NCI-H146 treated with DMSO at 0.1 percent for 48 hours (cell line): ENCODE measurements around the gene NUS1.
"Not testable (repeated sequence)": the region's sequence is repeated elsewhere in the genome, so short reads cannot be mapped to it uniquely, and the experiment has no call there.

Source experiments
- DNase-seq: peaks from one replicate; lab custom pipeline; 2025; ENCODE audit not compliant: unreplicated experiment; lab: John Stamatoyannopoulos, UW

The NUS1 gene

DNA sequence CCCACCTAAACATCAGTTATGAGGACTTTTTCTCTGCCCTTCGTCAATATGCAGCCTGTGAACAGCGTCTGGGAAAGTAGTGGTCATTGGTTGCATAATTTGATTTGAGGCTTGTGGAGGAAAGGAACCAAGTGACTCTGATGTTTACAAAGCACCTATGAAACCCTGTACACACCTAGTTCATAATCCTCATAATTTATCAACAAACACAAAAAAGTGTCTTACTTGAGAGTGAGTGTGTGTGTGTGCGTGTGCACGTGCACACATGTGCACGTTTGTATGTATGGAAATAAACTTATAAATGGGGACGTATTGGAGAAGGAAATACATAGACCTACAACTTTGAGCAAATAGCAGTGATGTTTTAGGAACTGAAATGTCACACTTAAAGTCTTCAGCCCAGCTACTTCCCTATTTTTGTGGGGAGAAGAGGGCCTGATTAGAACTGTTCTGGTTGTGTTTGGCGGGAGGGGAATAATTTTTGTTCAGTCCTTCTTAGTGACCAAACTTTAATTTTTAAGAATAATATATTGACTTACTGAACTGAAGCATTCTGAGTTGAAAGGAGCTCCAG is 31.8 kb downstream of the NUS1 start:
- DNase-seq, result not testable (repeated sequence)

- no peak for DNase-seq
Observed at GRCh38 chr6:117711369-117711768, 36.1 kb downstream of the NUS1 start.

DNA sequence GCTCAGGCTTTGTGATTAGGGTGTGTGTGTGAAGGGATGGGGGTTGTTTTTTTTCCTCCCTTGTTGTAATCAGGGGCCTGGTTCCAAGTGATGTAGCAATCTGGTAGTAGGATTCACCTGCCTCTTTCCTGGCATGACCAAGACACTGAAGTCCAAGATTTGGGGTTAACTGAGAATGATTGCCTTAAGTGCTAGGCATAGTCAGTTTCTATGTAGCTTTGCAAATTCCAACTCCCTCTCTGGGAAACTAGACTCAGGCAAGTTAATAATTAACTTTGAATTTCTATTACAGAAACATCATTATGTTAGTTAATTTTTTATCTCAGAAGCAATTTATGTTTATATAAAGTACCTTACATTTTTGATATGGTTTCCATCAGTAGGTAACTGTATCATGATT is 43.6 kb downstream of the NUS1 start:
- DNase-seq, result no peak

DNA sequence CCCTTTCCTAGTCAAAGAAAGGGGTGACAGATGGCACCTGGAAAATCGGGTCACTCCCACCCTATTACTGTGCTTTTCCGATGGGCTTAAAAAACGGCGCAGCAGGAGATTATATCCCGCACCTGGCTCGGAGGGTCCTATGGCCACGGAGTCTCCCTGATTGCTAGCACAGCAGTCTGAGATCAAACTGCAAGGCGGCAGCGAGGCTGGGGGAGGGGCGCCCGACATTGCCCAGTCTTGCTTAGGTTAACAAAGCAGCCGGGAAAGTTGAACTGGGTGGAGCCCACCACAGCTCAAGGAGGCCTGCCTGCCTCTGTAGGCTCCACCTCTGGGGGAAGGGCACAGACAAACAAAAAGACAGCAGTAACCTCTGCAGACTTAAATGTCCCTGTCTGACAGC is 46.3 kb downstream of the NUS1 start:
- DNase-seq, result not testable (repeated sequence)

DNA sequence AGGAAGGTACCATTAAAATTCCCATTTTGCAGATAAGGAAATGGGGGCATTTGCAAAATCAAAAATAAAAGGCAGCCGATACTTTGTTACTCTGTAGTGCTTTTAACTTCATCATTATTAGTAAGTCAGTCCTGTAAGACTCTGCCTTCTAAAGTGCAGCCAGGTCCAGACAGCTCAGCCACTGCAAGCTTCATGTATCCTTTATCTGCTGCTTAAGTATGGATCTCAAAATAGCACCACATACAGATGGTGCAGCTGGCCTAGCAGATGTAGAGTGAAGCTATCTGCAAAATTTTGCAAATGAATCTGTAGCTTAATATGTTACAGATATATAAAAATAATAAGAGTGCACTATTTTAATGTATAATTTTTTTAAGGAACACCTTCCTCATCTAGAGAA is 53.4 kb downstream of the NUS1 start:
- no peak for DNase-seq

DNA sequence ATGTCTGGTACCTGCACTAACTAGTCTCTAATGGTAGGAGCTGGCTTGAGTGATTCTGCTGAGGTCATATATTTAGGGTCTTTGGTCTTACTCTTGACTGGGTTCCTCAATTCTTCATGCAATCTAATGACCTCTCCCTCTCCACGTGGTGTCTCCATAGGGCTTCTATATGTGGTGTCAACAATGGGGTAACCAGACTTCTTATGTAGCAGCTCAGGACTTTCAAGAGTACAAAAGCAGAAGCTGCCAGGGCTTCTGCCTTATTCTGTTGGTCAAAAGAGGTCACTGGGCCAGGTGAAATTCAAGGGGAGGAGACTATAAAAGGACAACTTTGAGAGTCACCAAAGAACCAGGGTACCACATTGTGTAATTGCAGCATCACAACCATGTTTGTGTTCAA is 54.3 kb downstream of the NUS1 start:
- DNase-seq, result no peak

GRCh38 chr6:117733341-117733740 is 58.1 kb downstream of the NUS1 start:
- DNase-seq, result no peak

DNA sequence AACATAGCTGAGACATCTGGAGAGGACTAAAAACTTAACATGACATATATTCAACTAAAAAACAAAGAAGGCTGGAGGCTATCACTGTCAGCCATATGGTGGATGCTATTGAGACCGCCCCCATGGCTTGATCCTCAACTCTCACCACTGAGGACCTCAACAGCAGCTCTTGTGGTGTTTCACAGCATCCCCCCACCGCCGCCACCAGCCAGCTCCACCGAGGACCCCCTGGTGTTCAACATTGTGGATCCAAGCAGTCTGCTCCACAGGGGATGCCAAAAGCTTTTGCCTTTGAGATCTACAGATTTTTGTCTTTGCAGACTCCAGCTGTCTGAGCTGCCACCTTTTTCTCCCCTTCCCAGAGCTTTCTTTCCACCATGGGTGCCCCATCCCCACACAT is 64.6 kb downstream of the NUS1 start:
- DNase-seq, result no peak

- no peak for DNase-seq
Observed at GRCh38 chr6:117740605-117741004, 65.3 kb downstream of the NUS1 start.

- DNase-seq, result not testable (repeated sequence)
Observed at GRCh38 chr6:117750675-117751074, 75.4 kb downstream of the NUS1 start.
